ENCODE data around the gene DOLPP1. TPM values are rescaled to one million over a fixed set of nuclear protein-coding genes. Genes with fewer than 3 reads are reported as not detected.

DOLPP1 gene
- total and polyA plus RNA-seq, 2 of the 13 experiments (the other 11 are each of a cell fraction or from before 2014, with no cell fraction given): 21.0 to 34.1 TPM

- TF ChIP-seq FOXO4 (CRISPR knock-in tag; conservative IDR thresholded peaks at IDR 0.05): 0 out of 2 replicates have a peak, but pooled peaks have one; percentile 60
- no peak for TF ChIP-seq ZFYVE20 (CRISPR knock-in tag; IDR thresholded peaks at IDR 0.05; ENCODE audit: borderline replicate concordance, low read depth)
- TF ChIP-seq, protein P1, sequence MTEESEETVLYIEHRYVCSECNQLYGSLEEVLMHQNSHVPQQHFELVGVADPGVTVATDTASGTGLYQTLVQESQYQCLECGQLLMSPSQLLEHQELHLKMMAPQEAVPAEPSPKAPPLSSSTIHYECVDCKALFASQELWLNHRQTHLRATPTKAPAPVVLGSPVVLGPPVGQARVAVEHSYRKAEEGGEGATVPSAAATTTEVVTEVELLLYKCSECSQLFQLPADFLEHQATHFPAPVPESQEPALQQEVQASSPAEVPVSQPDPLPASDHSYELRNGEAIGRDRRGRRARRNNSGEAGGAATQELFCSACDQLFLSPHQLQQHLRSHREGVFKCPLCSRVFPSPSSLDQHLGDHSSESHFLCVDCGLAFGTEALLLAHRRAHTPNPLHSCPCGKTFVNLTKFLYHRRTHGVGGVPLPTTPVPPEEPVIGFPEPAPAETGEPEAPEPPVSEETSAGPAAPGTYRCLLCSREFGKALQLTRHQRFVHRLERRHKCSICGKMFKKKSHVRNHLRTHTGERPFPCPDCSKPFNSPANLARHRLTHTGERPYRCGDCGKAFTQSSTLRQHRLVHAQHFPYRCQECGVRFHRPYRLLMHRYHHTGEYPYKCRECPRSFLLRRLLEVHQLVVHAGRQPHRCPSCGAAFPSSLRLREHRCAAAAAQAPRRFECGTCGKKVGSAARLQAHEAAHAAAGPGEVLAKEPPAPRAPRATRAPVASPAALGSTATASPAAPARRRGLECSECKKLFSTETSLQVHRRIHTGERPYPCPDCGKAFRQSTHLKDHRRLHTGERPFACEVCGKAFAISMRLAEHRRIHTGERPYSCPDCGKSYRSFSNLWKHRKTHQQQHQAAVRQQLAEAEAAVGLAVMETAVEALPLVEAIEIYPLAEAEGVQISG (CRISPR knock-in tag; IDR thresholded peaks at IDR 0.05): 0 out of 2 replicates have a peak, but pooled peaks have one; percentile 4
- TF ChIP-seq MTF2 (CRISPR knock-in tag; IDR thresholded peaks at IDR 0.05; ENCODE audit: borderline replicate concordance): 0 out of 2 replicates have a peak, but pooled peaks have one; percentile 52
- no peak for TF ChIP-seq NFE2L1 (CRISPR knock-in tag; IDR thresholded peaks at IDR 0.05; ENCODE audit: borderline replicate concordance)
- 0 out of 2 replicates have a peak, but pooled peaks have one; percentile 42 for TF ChIP-seq MXD3 (CRISPR knock-in tag; IDR thresholded peaks at IDR 0.05)
- 0 out of 2 replicates have a peak, but pooled peaks have one; percentile 6 for TF ChIP-seq TARDBP (CRISPR knock-in tag; IDR thresholded peaks at IDR 0.05)
- no peak; the same call in 1 of the 2 replicates for TF ChIP-seq GABPB1 (CRISPR knock-in tag; IDR thresholded peaks at IDR 0.05)
- TF ChIP-seq ZFX (CRISPR knock-in tag; IDR thresholded peaks at IDR 0.05; ENCODE audit: low read depth): 0 out of 2 replicates have a peak, but pooled peaks have one; percentile 26
- TF ChIP-seq ZNF619 (CRISPR knock-in tag; IDR thresholded peaks at IDR 0.05): 0 out of 2 replicates have a peak, but pooled peaks have one; percentile 5
- 0 out of 2 replicates have a peak, but pooled peaks have one; percentile 19 for TF ChIP-seq ZNF629 (CRISPR knock-in tag; conservative IDR thresholded peaks at IDR 0.05)
- peak; percentile 7; the same call in 1 of the 2 replicates for TF ChIP-seq ZMYM4 (CRISPR knock-in tag; IDR thresholded peaks at IDR 0.05)
- 0 out of 2 replicates have a peak, but pooled peaks have one; percentile 31 for TF ChIP-seq ZSCAN29 (CRISPR knock-in tag; conservative IDR thresholded peaks at IDR 0.05)
- TF ChIP-seq GATA4 (IDR thresholded peaks at IDR 0.05; ENCODE audit: borderline replicate concordance, low read depth): 0 out of 2 replicates have a peak, but pooled peaks have one; percentile 17
- TF ChIP-seq KMT2B (CRISPR knock-in tag; IDR thresholded peaks at IDR 0.05): 0 out of 2 replicates have a peak, but pooled peaks have one; percentile 5
- 0 out of 2 replicates have a peak, but pooled peaks have one; percentile 12 for TF ChIP-seq ZNF350 (CRISPR knock-in tag; IDR thresholded peaks at IDR 0.05; ENCODE audit: borderline replicate concordance, low read depth)
- peak; percentile 9 for TF ChIP-seq ZNF781 (CRISPR knock-in tag; IDR thresholded peaks at IDR 0.05; ENCODE audit: borderline replicate concordance, not compliant biosample characterization)
- TF ChIP-seq PRMT3 (CRISPR knock-in tag; IDR thresholded peaks at IDR 0.05; ENCODE audit: borderline replicate concordance, low read depth): no peak
- peak; percentile 28; the same call in 1 of the 2 replicates for TF ChIP-seq NFKB2 (CRISPR knock-in tag; IDR thresholded peaks at IDR 0.05; ENCODE audit: borderline replicate concordance)
- TF ChIP-seq, protein P2, sequence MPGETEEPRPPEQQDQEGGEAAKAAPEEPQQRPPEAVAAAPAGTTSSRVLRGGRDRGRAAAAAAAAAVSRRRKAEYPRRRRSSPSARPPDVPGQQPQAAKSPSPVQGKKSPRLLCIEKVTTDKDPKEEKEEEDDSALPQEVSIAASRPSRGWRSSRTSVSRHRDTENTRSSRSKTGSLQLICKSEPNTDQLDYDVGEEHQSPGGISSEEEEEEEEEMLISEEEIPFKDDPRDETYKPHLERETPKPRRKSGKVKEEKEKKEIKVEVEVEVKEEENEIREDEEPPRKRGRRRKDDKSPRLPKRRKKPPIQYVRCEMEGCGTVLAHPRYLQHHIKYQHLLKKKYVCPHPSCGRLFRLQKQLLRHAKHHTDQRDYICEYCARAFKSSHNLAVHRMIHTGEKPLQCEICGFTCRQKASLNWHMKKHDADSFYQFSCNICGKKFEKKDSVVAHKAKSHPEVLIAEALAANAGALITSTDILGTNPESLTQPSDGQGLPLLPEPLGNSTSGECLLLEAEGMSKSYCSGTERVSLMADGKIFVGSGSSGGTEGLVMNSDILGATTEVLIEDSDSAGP (CRISPR knock-in tag; IDR thresholded peaks at IDR 0.05; ENCODE audit: borderline replicate concordance): 0 out of 2 replicates have a peak, but pooled peaks have one; percentile 7
Observed at GRCh38 chr9:129081388-129081904, 535 bp downstream of the DOLPP1 start (continued).

Measured in HepG2 (cell line).